GM19372 (cell line): ENCODE measurements around the gene COQ10A.

ENCODE experiments used
- ATAC-seq: cut with Tn5 transposase; IDR thresholded peaks from one replicate; pipeline ENCODE4 v1.9.1; 2021; ENCODE audit warnings: mild to moderate bottlenecking, low read depth, moderate library complexity; ENCODE audit not compliant: unreplicated experiment

COQ10A gene

GRCh38 chr12:56308714-56309113, 42.0 kb downstream of the COQ10A start:
- ATAC-seq, result no peak

GRCh38 chr12:56311003-56311402, 44.3 kb downstream of the COQ10A start:
- no peak for ATAC-seq

GRCh38 chr12:56315249-56315621, 48.5 kb downstream of the COQ10A start:
- ATAC-seq, result no peak

GRCh38 chr12:56315622-56316473, 49.1 kb downstream of the COQ10A start, which contains the start of gene CNPY2:
TSS of gene CNPY2 (minus strand) at chr12:56315988. CDS start at chr12:56315217, 771 bp downstream.
- ATAC-seq, result peak; percentile 92

GRCh38 chr12:56317675-56318074, 50.9 kb downstream of the COQ10A start:
- ATAC-seq, result no peak
